Adrenal gland (tissue), 5 donors: ENCODE data around the gene C1QC.

ENCODE experiments used
- CTCF ChIP-seq, 6 experiments: fragments of 450-650 bp in 4 of 6; fragments of 200-600 bp in 2 of 6; sonication (generic) in 1 of 6; IDR thresholded peaks; 1 replicate in 5 of 6; 2 replicates in 1 of 6; pipeline versions ENCODE4 v1.5.1 to v1.8.0; 2016 to 2021; ENCODE audit warnings: antibody characterized with exemption in 6 of 6, mild to moderate bottlenecking in 2 of 6, moderate library complexity in 1 of 6
- POLR2A ChIP-seq, 2 donors: fragments of 450-650 bp; IDR thresholded peaks; one replicate each; pipeline ENCODE4 v1.6.1; 2017; ENCODE audit warnings: antibody characterized with exemption in 2 of 2, mild to moderate bottlenecking in 2 of 2, moderate library complexity in 1 of 2
- donor health status: DM: no; HTN: no; CAD: no.

GRCh38 chr1:22643381-22643780, at the start of gene C1QC:
- TF ChIP-seq POLR2A (IDR thresholded peaks at IDR 0.05) = no peak
- no peak for TF ChIP-seq CTCF (IDR thresholded peaks at IDR 0.05)
